Activated CD8-positive, alpha-beta memory T cell treated with anti-CD3 and anti-CD28 coated beads for 4 hours (primary cell): ENCODE data around the gene EWSR1.

Experiments used
- DNase-seq, 2 donors: peaks; one replicate each; pipeline ENCODE4 v3.0.0-alpha.2; 2020; ENCODE audit warnings: low read depth in 2 of 2

The EWSR1 gene

GRCh38 chr22:29269731-29270474 is 1.8 kb downstream of the EWSR1 start:
- no peak for DNase-seq

DNA sequence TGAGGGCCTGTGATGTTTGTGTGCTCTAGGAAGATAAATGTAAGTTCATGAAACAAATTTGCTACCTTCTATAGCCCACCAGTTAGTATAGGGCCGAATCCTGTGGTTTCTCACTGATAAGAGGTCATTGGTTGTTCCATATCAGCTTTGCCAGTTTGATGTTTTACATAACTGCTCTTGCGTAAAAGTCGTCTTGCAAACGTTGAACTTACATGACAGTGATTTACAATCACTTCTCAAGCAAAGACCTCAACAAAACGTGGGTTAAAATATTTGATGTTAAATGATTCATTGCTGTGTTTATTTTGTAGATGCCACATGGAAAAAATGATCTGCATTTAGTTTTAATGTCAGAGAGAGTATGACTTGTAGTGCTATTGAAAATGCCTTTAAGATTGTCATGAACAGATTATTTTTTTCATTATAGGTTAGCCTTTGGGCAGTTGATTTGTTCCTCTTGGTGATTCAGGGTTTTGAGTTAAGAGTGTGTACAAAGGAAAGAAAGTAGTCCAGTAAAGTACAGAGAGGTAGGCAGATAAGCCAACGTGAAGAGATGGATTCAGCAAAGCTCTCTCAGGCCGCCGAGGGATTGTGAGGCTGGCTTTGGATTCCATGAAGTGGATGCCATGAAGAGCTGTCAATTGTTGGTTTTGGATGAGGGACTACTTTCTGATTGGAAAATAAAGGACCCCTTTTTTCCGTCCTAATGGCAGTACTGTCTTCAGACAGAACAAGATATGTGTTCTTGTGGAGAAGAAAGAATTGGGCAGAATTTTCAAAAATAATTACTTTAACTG is 2.6 kb downstream of the EWSR1 start:
- DNase-seq = no peak

GRCh38 chr22:29272624-29273023 is 4.6 kb downstream of the EWSR1 start:
- DNase-seq = no peak

DNA sequence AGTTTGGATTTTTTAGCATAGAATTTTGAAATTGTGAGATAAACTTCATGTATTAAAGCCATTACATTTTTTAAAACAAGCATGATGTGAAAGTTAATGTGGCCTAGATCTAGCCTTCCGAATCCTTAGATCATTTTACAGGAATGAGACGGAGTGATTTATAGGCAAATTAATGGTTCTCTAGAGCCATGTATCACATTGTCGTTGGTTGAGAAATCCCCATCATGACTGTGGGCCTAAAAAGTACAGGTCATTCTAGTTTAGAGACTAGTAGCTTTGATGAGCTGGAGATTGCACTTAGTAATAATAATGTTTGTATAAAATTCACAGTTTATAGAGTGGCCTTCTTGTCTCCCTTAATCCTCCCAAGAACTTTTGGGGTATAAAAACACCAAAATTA is 7.1 kb downstream of the EWSR1 start:
- DNase-seq = no peak

DNA sequence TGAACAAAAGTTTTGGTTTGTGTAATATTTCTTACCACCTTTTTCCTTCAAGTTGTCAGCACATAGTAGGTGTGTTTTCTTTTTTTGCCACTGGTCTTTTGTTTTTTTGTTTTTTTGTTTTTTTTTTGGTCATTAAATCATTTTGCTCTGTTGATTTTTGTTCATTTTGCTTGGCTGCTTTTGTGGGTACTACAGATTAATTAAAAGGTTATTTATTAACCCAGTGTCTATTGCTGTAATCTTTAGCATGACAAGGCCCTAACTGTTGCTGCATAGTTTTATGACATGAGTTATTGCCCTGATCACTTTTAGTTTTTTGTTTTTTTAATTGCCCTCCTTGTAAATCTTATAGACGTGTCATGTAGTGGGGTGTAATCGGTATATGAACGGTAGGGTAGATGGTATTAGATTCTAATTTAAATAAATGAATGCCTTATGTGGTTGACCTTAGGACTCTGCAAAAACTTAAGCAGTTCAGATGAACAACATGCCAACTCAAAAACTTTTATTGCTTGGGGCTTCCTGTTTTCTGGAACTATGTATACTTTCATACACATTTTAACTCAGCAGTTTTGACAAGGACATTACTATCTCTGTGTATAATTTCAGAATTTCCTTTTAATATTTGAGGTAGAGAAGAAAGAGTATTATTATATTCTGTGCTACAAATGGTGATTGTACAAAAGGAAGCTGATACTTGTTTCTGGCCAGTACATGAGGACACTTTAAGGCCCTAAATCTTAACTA is 7.9 kb downstream of the EWSR1 start:
- DNase-seq = no peak

DNA sequence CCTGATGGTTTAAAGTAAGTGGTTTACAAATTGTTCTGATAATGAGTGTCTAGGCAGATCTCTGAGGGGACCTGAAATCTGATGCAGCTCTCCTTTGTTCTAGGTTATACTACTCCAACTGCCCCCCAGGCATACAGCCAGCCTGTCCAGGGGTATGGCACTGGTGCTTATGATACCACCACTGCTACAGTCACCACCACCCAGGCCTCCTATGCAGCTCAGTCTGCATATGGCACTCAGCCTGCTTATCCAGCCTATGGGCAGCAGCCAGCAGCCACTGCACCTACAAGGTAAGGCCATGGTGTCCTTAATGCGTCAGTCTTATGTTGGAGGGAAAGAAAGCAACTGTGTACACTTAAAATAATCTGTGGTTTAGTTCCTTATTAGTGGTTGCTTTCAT is 9.9 kb downstream of the EWSR1 start:
- no peak for DNase-seq

DNA sequence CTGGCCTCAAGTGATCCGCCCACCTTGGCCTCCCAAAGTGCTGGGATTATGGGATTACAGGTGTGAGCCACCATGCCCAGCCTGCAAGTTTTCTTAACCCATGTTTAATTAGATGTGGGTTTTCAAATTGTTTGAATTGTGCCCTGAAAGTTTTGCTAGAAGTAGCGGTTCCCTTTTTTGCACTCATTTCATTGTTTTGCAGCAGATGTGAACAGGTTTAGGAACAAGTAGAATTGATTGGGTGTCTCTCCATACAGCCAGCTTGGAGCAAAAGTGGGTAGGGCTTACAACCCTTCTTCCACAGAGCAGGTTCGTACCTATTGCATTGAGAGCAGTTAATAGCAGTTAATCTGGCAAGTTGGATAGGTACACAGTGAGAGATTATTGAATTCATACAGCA is 16.1 kb downstream of the EWSR1 start:
- no peak for DNase-seq

DNA sequence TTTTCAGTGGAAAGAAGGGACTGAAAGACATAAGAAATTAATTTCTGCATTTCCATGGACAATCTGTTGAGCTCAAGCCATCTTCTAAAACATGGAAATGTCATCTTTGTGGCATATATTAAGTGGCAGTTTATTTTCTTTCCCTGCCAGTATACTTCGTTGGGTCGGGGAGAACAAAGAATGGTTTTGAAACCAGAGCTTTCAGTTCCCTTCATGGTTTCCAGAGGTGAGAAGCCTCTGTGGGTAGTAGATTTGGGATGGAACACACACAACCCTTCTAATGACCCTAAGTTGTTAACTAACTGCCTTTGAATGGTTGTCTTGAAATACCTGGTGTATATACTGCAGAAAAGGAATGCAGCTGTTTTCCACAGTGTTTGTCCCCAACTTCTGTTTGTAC is 20.8 kb downstream of the EWSR1 start:
- no peak for DNase-seq

- no peak for DNase-seq
These were observed 22.0 kb downstream of the EWSR1 start for GRCh38 chr22:29290061-29290460.

DNA sequence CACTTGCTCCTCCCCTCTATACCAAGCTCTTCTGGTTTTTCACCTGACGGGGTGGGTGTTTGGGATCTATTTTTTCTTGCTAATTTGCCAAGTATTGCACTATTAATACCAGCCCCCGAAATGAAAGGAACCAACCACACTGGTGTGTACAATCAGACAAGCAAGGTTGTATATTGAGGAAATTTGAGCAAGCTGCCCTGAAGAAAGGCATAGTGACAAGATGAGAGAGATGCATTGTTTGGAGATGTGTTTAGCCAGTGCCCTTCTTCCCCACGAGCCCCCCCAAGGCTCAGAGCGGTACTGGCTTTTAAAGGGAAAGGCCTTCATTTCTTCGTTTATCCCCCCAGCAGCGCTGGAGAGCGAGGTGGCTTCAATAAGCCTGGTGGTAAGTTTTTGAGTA is 23.1 kb downstream of the EWSR1 start:
- DNase-seq = no peak

DNA sequence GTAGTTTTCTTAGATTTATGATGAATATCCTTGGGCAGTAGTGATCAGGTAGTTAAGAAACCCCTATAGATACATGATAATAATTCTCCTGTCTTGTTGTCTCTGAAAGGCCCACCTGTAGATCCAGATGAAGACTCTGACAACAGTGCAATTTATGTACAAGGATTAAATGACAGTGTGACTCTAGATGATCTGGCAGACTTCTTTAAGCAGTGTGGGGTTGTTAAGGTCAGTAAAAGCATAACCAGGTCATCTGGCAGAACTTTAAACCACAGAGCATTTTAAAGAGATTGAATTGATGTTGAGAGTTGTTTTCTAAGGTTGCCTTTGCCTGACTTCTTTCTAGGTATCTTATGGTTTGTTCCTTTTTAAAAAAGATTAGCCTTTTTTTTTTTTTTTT is 24.3 kb downstream of the EWSR1 start:
- no peak for DNase-seq

DNA sequence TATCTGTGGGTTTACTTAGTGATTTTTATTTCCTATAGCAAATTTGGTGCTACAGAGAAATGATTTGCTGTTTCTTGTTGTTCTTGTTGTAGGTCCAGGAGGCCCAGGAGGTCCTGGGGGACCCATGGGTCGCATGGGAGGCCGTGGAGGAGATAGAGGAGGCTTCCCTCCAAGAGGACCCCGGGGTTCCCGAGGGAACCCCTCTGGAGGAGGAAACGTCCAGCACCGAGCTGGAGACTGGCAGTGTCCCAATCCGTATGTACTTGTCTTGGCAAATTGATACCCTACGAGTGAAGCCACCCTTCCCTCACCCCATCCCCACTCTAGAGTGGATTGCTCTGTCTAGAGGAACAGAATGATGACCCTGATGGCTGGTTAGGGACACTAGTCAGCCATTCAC is 30.6 kb downstream of the EWSR1 start:
- no peak for DNase-seq

DNA sequence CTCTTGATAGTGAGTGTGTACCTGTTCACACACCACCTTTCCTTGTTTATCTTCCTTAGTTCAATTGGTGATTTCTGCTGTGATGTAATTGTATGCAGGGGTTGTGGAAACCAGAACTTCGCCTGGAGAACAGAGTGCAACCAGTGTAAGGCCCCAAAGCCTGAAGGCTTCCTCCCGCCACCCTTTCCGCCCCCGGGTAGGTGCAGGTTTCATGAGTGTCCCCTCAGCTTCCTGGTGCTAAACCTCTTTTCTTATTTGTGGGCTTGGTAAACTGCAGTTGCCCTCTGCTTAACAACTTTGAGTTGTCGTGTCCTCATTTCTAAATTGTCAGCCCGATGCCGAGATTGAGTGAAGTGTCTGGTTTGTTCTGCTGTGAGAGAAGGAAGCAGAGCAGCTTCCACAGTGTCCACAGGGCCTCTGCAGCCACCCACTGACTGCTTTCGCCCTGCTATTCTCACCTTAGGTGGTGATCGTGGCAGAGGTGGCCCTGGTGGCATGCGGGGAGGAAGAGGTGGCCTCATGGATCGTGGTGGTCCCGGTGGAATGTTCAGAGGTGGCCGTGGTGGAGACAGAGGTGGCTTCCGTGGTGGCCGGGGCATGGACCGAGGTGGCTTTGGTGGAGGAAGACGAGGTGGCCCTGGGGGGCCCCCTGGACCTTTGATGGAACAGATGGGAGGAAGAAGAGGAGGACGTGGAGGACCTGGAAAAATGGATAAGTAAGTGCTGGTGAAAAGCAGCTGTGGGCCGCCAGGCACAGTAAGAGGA is 31.2 kb downstream of the EWSR1 start:
- DNase-seq = no peak

DNA sequence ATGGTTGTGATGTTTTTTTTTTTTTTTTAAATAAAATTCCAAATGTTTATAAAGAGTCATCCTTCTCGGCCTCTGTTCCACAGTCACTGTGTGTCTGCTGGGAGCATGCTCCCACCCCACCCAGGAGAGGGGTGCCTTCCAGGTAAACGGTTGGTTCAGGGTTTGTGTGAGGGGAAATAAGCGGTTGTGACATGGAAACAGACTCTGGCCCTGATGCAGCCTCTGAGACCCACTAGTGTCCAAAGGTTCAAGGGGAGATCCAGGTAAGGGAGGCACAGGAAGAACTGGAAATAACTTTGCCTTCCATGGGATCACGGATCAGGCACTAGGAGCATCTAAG is 32.4 kb downstream of the EWSR1 start:
- DNase-seq = no peak

DNA sequence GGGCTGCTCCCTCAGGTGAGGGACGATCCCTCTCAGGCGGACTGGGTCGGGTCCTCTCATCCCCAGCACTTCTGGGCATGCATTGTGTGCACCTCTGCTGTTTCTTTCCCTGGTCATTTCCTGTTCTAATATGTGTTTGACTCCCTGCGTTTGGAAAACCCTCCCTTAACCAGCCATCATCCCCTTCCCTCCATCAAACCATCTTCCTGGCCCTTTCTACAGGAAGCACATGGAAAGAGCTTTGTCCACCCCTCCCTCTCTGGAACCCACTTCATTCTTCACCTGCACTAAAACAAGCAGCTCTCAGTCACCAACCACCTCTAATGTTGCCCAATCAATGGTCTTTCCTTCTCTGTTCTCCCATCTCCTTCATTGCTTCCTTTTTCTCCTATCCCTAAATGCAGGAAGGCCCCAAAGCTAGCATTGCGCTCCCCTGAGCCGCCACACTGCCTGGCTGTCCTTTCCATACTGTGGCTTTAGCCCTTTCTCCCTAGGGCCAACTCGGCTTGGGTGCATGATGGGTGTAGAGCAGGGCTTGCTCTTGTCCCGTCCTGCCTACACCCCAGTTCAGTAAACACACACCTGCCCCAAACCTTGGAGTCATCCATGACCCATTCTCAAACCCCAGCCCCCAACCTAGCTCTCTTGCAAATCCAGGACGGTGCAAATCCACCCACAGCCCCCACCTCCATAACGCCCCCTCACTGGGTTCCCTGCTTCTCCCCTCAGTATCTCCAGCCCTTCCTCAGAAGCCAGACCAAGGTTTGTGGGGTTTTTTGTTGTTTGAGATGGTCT is 32.9 kb downstream of the EWSR1 start:
- no peak for DNase-seq

GRCh38 chr22:29301716-29302401 is 33.8 kb downstream of the EWSR1 start:
- DNase-seq = no peak

DNA sequence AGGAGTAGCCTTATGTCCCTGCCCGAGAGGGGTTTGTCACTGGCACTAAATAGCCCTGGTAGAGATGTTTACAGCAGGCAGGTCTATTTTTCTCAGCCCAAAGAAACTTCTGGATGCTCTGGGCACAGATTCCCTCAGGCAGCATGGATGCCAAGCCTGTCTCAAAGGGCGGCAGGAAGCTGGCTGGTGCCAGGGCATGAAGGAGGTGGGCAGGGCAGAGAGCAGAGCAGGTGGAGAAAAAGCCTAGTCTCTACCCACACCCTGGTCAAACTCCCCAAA is 34.3 kb downstream of the EWSR1 start:
- DNase-seq = no peak

DNA sequence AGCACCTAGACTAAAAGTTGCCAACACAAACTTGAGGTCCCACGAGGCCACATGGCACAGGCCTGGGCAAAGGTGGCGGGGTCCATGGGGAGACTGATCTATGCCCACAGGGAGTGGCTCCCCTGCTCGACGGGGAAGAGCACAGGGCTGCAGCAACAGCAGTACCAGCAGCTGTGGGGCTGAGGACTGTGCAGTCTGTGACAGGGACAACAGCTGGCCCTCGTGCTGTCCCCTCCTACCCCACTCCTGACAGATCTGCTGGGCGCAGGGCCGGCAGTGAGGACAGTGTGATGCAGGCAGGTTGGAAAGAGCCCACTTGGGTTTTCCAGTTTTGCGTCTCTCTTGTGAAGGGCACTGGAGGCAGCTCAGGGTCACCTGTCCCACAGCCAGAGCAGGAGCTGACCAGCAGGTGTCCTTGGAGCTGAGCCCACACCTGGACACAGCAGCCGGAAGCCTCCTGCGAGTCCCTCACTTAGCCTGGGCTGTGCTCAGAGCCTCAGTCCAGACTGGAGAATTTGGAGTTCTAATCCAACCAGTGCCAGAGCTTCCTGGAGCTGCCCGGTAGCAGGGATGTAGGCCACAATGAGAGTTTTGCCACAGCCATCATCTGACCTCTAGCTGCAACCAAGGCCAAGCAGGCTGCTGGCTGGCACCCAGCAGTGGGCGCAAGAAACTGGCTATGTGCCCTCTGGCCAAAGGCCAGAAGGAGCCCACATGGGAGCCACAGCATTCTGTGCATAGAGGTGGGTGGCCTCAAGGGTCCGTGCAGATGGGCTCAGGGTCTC is 34.8 kb downstream of the EWSR1 start:
- DNase-seq = no peak

DNA sequence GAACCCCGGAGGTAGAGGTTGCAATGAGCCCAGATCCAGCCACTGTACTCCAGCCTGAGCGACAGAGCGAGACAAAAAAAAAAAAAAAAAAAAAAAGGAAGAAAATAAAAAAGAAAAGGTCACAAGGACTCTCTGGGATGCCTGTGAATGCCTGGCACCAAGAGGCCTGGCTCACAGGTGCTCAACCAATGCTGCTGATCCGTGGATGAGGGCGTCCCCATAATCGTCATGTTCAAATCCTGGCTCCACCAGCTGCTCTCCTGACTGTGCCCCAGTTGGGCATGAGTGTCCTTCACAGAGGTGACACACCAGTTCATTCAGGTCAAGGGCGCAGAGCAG is 37.7 kb downstream of the EWSR1 start:
- no peak for DNase-seq

DNA sequence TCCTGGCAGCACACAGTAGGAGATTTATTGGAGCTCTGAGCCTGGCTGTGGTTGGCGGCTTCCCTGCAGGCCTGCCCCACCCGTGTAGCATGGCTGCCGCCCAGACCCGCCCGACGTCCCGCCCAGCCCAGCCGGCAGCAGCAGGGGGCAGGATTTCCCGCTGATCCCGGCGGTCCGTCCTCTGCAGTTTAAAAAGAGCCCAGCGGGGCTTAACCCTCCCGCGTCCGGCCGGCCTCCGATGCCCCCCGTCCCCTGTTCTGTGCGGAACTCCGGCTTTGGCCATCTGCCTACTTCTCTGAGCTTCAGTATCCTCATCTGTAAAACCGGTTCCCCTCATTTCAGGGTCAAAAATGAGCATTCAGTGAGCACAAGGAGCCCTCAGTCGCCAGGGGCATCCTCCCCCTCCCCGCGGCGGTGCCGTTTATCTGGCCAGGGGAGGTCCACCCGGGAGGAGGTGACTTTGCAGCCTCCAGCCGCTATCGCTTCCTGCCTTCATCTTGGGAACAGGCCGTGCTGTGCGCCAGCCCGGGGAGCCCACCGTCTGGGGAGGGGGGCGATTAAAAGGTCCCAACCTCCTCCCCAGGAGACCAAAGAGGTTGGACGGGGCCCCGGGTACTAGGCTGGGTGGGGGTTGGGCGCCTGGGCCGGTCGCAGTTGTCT is 38.2 kb downstream of the EWSR1 start, which contains the start of gene GAS2L1:
Gene GAS2L1 (plus strand): TSS at position 476 of the 660 bp plus-strand sequence. CDS start 1,456 bp downstream, outside the sequence.
- DNase-seq = no peak
